ENCODE measurements around the gene ESD. TPM values are rescaled to one million over a fixed set of nuclear protein-coding genes. Genes with fewer than 3 reads are reported as not detected.

Gene ESD
- 72.6 and 78.8 TPM in 2 replicates for total RNA-seq (2021)
- long read RNA-seq, transcript ESD-202 (10 exons, 1,192 nt), result major isoform, 270 of 343 reads
- long read RNA-seq, transcript ESD-201 (11 exons, 1,079 nt), result minor isoform, 5 of 343 reads
- long read RNA-seq, partial matches to known transcripts, result 34 of 343 reads
- long read RNA-seq, other reads (novel, unspliced or antisense), result 33 of 343 reads

- no peak within 1 kb of the TSS for H2BK120ac ChIP-seq (ENCODE audit: low read depth, low read length, poor library complexity, severe bottlenecking)
- no peaks in the 10 kb centered on the region; the same call in 1 of the 2 replicates for H3K79me2 ChIP-seq (ENCODE audit: insufficient read depth, low read length)
- no peak within 1 kb of the TSS for H2BK5ac ChIP-seq (ENCODE audit: insufficient read length, low read length)
- H3K9me3 ChIP-seq (ENCODE audit: control insufficient read depth, low read depth, low read length), result no peaks in the 10 kb centered on the region
- no peak within 1 kb of the TSS for H2BK12ac ChIP-seq (ENCODE audit: insufficient read length, low read depth, low read length)
- no peak within 1 kb of the TSS for H3T11ph ChIP-seq (ENCODE audit: low read length)
- peak; percentile 93 for DNase-seq
- no peak within 1 kb of the TSS for H3K56ac ChIP-seq (ENCODE audit: insufficient read length, low read depth, low read length)
- peak within 1 kb of the TSS; percentile 69 for H2AFZ ChIP-seq (ENCODE audit: low read length)
- peak within 1 kb of the TSS; percentile 95 for H3K18ac ChIP-seq (ENCODE audit: insufficient read length, low read depth, low read length)
- no peaks in the 10 kb centered on the region for H3K79me1 ChIP-seq (ENCODE audit: insufficient read depth, low read depth, low read length, poor library complexity, severe bottlenecking)
- H3K9ac ChIP-seq (ENCODE audit: extremely low read depth, insufficient read length, low read length), result peak within 1 kb of the TSS; percentile 92
- H2BK15ac ChIP-seq (ENCODE audit: low read depth, low read length), result no peak within 1 kb of the TSS
- H3K4me1 ChIP-seq (ENCODE audit: insufficient read depth, low read length), result peaks cover 4% of the 10 kb centered on the region; the same call in 1 of the 2 replicates
- peaks cover 0 to 5% (median 1%) of the 10 kb centered on the region in 3 experiments; a peak in 4 of 7 replicates for H3K36me3 Mint-ChIP-seq (ENCODE audit: insufficient read depth in 1 of 3, low read depth in 3 of 3)
- no CpG with 5 or more reads among the region's 77 CpGs for WGBS (ENCODE audit: extremely low coverage, insufficient read length, low lambda C conversion rate)
- H3K4me1 Mint-ChIP-seq, result peaks cover 25 to 35% of the 10 kb centered on the region in 2 experiments
- no peaks in the 10 kb centered on the region for H3K9me3 Mint-ChIP-seq
- no peak within 1 kb of the TSS for H3K27ac ChIP-seq (ENCODE audit: insufficient read length, low read depth, low read length)
- peak within 1 kb of the TSS; percentile 89 for H4K5ac ChIP-seq (ENCODE audit: insufficient read length, low read depth, low read length)
- no peak within 1 kb of the TSS for H4K91ac ChIP-seq (ENCODE audit: insufficient read length, low read depth, low read length)
- no peak within 1 kb of the TSS for H3K4ac ChIP-seq (ENCODE audit: low read depth, low read length)
- H2BK20ac ChIP-seq (ENCODE audit: low read depth, low read length, poor library complexity, severe bottlenecking), result no peak within 1 kb of the TSS
- H4K20me1 ChIP-seq (ENCODE audit: control insufficient read depth, insufficient read depth, insufficient read length), result no peaks in the 10 kb centered on the region
- peak within 1 kb of the TSS; percentile 55 for H3K4me2 ChIP-seq (ENCODE audit: insufficient read depth, insufficient read length, low read length)
- H3K27me3 Mint-ChIP-seq (ENCODE audit: low read depth), result no peaks in the 10 kb centered on the region
- H3K23me2 ChIP-seq (ENCODE audit: insufficient read length, low read depth, low read length, poor library complexity, severe bottlenecking), result peaks cover 8% of the 10 kb centered on the region
- H4K8ac ChIP-seq (replicated peaks; ENCODE audit: insufficient read length, low read depth, low read length), result peak within 1 kb of the TSS; percentile 86
- peak within 1 kb of the TSS; percentile 87 to 89 for H3K4me3 Mint-ChIP-seq
- peak within 1 kb of the TSS; percentile 87 to 97 (median 94) for H3K27ac Mint-ChIP-seq
- H3K14ac ChIP-seq (ENCODE audit: insufficient read depth, low read length), result peak within 1 kb of the TSS; percentile 94
- H3K27me3 ChIP-seq (ENCODE audit: insufficient read depth, low read length), result no peaks in the 10 kb centered on the region
- TF ChIP-seq CTCF (conservative IDR thresholded peaks at IDR 0.05), result no peak
- H2AK5ac ChIP-seq (ENCODE audit: insufficient read length, low read length), result no peak within 1 kb of the TSS
- H3K23ac ChIP-seq (ENCODE audit: insufficient read length, low read depth, low read length), result no peak within 1 kb of the TSS
These were observed at the start of gene ESD for GRCh38 chr13:46796515-46797474. ESD (minus strand) TSS chr13:46797161; CDS start chr13:46791413, 5,748 bp downstream.
